ENCODE data around the gene PXT1. TPM values are rescaled to one million over a fixed set of nuclear protein-coding genes. Genes with fewer than 3 reads are reported as not detected.
A peak's percentile ranks its signal among the peaks of the same experiment; 100 is the strongest.

Gene PXT1
- total and polyA plus RNA-seq, 2 donors (not counting 1 experiment from before 2014, with no cell fraction given) = 0.52 TPM; not detected in 1

- whole genome bisulfite sequencing (ENCODE audit: insufficient coverage) = 0% methylated on average over 5 of the region's 18 CpGs
- H3K79me2 ChIP-seq (ENCODE audit: control insufficient read depth, insufficient read depth, low read length) = peaks cover 65% of the 10 kb centered on the region
- H4K20me1 ChIP-seq (ENCODE audit: control insufficient read depth, insufficient read depth, low read length, poor library complexity, severe bottlenecking) = peaks cover 18% of the 10 kb centered on the region
- intact Hi-C loops (cut with micrococcal nuclease) = loop anchor here (2.0 to 5.0 kb wide), 2 partner anchors 151 to 234 kb away; partner anchors contain the start of genes CDKN1A and SRSF3
- peak overlapping the region; percentile 76 to 91 for H3K27ac ChIP-seq (ENCODE audit: low read length in 2 of 2)
- TF ChIP-seq EZH2 (IDR thresholded peaks at IDR 0.05; ENCODE audit: borderline replicate concordance, insufficient read depth, low read depth, low read length, poor library complexity, severe bottlenecking) = no peak
- TF ChIP-seq, protein P1, sequence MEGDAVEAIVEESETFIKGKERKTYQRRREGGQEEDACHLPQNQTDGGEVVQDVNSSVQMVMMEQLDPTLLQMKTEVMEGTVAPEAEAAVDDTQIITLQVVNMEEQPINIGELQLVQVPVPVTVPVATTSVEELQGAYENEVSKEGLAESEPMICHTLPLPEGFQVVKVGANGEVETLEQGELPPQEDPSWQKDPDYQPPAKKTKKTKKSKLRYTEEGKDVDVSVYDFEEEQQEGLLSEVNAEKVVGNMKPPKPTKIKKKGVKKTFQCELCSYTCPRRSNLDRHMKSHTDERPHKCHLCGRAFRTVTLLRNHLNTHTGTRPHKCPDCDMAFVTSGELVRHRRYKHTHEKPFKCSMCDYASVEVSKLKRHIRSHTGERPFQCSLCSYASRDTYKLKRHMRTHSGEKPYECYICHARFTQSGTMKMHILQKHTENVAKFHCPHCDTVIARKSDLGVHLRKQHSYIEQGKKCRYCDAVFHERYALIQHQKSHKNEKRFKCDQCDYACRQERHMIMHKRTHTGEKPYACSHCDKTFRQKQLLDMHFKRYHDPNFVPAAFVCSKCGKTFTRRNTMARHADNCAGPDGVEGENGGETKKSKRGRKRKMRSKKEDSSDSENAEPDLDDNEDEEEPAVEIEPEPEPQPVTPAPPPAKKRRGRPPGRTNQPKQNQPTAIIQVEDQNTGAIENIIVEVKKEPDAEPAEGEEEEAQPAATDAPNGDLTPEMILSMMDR (IDR thresholded peaks at IDR 0.05) = no peak
- DNase-seq (peak; percentile 30), ATAC-seq (ENCODE audit: low read depth) (no peak)
- no peaks in the 10 kb centered on the region for H3K36me3 ChIP-seq (replicated peaks in 1 of 2; ENCODE audit: control extremely low read depth in 1 of 2, control insufficient read depth in 1 of 2, extremely low read depth in 1 of 2, insufficient read depth in 2 of 2, low read length in 1 of 2)
- peak overlapping the region; percentile 97 for H2AFZ ChIP-seq (ENCODE audit: insufficient read depth, low read depth, low read length, poor library complexity, severe bottlenecking)
- H3K4me2 ChIP-seq (replicated peaks; ENCODE audit: low read depth, low read length, poor library complexity, severe bottlenecking) = peak overlapping the region; percentile 76
- Mint-ChIP-seq H3K27me3 (no peaks in the 10 kb centered on the region), H3K9me3 (ENCODE audit: insufficient read depth) (no peaks in the 10 kb centered on the region), H3K27ac (peak overlapping the region; percentile 96), H3K4me3 (peak overlapping the region; percentile 98), H3K4me1 (peaks cover 35% of the 10 kb centered on the region)
- H3K4me1 ChIP-seq (ENCODE audit: control insufficient read depth in 2 of 2, insufficient read depth in 2 of 2, low read length in 2 of 2) = peaks cover 24 to 26% of the 10 kb centered on the region in 2 donors
- H3K9ac ChIP-seq (ENCODE audit: low read length) = peak overlapping the region; percentile 88
- H3K4me3 ChIP-seq (ENCODE audit: control extremely low read depth in 1 of 5, extremely low read depth in 1 of 5, insufficient read depth in 1 of 5, low read depth in 2 of 5, low read length in 4 of 5) = peak overlapping the region; percentile 80 to 97 (median 89)
- peaks cover 0 to under 1% (median 0%) of the 10 kb centered on the region in 3 donors for H3K9me3 ChIP-seq (ENCODE audit: control extremely low read depth in 1 of 3, control insufficient read depth in 2 of 3, insufficient read depth in 1 of 3, low read length in 2 of 3)
- ChIA-PET POLR2A (interaction anchor here (1.3 kb wide), 1 partner anchor 20 kb away, joined by 6 read pairs; no protein-coding TSS in a partner anchor), CTCF (interaction anchor here (0.9 kb wide), 1 partner anchor 20 kb away, joined by 5 read pairs; no protein-coding TSS in a partner anchor)
- no peaks in the 10 kb centered on the region for H3K27me3 ChIP-seq (replicated peaks in 1 of 4; ENCODE audit: control extremely low read depth in 1 of 4, control insufficient read depth in 3 of 4, insufficient read depth in 4 of 4, low read length in 3 of 4)
Measured at GRCh38 chr6:36443471-36444428, 1.1 kb upstream of the PXT1 start.
